Activated naive CD4-positive, alpha-beta T cell (primary cell): Measurements from ENCODE around the gene CD2AP.
"Not testable (repeated sequence)": the region's sequence is repeated elsewhere in the genome, so short reads cannot be mapped to it uniquely, and the experiment has no call there.

ENCODE experiments used
- DNase-seq, 4 experiments: peaks; one replicate each; lab custom pipeline; 2025; lab: John Stamatoyannopoulos, UW

The CD2AP gene

DNA sequence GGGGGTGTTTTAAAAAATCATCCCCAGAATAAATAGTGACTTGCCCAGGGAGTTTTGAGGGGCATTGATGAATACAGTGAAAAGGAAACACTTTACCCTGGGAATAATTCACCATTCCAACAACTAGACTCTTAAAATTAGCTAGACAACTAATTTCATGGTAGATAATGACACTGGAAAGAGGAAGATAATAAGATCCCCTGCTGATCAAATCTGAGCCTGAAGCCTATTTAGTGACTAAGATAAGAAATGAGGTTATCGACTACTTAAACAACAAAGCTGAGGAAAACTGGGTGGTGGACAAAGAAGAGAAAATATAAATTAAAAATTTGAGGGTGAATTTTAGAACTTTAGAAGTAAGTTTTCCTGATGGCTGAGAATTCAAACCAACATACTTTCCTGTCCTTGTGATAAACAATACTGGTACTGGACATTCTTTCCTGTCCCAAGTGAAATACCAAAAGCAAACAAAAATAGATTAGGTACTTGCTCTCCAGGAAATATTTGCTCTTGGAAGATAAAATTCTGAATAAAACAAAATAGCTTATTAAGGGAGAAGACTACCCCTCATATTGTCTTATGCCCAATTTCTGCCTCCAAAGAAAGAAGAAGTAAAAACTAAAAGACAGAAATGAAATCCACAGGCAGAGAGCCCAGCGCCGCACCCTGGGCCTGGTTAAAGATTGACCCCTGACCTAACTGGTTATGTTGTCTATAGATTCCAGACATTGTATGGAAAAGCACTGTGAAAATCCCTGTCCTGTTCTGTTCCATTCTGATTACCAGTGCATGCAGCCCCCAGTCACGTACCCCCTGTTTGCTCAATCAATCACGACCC is 156.8 kb downstream of the CD2AP start:
- DNase-seq = no peak

DNA sequence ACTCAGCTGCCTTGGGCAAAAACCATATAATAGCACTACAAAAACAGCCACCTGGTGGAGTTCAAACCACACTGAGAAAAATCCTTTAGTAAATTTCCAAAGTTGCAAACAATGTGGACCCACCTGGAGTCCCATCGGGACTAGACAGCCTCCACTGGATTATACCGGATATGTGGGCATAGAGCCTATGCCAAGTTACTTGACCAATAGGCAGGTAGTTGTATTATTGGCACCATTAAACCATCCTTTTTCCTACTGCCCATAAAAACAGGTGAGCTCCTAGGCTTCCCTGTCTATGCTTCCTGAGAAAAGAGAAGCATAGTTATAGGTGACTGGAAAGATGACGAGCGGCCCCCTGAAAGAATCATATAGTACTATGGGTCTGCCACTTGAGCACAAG is 169.1 kb downstream of the CD2AP start:
- no peak for DNase-seq

DNA sequence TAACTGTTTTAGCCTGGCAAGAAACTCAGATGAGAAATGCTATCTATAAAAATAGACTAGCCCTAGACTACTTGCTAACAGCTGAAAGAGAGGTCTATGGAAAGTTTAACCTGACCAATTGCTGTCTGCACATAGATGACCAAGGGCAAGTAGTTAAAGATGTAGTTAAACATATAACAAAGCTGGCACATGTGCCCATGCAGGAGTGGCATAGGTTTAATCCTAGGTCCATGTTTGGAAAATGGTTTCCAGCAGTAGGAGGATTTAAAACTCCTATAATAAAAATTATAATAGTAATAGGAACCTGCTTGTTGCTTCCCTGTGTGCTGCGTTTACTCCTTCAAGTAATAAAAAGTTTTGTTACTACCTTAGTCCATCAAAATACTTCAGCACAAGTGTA is 169.6 kb downstream of the CD2AP start:
- DNase-seq = no peak

DNA sequence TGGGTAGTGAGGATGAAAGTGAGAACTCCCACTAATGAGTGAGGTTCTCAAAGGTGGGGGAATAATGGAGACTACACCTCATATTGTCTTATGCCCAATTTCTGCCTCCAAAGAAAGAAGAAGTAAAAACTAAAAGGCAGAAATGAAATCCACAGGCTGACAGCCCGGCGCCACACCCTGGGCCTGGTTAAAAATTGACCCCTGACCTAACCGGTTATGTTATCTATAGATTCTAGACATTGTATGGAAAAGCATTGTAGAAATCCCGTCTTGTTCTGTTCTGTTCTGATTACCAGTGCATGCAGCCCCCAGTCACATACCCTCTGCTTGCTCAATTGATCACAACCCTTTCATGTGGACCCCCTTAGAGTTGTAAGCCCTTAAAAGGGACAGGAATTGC is 170.0 kb downstream of the CD2AP start:
- not testable (repeated sequence) for DNase-seq

DNA sequence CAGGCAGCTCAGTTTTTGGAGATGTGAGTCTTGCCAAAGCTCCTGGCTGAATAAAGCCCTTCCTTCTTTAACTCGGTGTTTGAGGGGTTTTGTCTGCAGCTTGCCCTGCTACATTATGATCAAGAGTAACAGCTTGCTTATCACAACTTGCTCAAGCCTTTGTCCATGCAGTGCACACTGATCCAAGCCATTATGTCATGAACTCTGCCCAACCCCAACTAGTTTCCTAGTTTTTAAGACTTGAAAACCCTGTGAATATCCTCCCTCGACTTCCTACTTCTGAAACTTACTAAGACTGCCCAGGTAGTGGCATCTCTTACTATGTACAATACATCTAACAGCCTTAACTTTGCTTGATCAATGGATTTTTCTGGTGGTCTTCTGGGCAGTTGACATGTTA is 170.4 kb downstream of the CD2AP start:
- DNase-seq = no peak

DNA sequence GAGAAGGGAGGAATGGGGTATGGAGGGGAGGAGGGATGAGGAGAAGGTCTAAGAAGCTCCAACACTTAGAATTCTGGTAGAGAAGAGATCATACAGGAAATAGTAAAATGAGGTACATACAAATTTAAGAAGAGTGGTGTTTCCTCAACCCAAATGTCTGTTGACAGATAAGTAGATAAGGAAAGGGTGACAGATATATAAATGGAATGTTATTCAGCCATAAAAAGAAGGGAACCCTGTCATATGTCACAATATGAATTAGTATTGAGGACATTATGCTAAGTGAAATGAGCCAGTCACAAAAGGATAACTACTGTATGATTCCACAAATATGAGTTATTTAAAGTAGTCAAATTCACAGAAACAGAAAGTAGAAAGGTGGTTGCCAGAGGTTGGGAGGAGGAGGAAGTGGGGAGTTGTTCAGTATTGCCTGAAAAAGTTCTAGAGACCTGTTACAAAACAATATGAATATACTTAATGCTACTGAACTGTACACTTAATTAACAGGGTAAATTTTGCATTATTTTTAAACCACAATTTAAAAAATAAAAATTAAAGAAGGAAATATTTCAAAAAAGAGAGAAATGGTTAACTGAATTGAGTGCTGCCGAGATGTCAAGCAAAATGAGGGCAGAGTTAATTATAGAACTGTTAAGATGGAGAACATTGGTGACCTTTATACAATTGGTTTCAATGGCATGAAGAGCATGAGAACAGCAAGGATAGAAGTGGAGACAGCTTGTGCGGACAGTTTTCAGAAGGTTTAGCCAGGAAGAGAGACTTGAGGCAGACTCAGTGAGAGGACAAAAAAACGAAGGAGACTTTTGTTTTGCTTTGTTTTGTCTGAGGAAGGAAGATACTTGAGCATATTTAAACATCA is 173.2 kb downstream of the CD2AP start:
- no peak for DNase-seq

DNA sequence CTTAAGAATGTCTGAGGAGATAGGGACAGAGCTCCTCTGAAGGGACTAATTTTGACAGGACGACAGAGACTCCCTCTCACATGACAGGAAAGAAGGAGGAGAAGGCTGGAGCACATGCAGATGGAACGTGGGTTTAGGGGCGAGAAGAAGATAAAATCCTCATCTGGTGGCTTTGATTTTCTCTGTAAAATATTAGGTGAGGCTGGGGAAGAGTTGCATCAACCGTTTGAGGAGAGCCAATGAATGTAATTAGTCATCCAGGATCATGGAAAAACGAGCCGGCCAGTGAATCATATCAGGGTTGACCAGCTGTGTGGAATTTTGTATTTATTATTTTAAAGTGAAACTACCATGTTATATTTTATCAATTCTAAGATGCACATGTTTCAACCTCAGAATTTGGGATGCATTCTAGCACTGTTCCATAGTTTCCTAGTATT is 173.9 kb downstream of the CD2AP start:
- no peak for DNase-seq

DNA sequence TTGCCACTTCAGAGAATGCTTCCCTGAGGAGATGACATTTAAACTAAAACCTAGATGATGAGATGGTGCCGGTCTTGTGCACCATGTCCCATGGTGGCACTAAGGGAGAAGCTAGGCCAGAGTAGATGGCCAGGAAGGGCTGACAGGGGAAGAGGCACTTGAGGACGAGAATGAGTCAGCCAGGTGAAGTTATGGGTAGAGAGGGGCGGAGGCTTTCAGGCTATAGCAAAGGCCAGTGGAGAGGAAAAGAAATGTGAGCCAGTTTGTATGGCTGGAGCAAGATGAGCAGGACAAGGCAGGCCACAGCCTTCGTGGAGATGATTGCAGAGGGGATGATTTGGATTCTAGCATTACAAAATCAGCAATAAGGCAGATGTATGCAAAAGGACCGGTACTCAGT is 176.1 kb downstream of the CD2AP start:
- no peak for DNase-seq

DNA sequence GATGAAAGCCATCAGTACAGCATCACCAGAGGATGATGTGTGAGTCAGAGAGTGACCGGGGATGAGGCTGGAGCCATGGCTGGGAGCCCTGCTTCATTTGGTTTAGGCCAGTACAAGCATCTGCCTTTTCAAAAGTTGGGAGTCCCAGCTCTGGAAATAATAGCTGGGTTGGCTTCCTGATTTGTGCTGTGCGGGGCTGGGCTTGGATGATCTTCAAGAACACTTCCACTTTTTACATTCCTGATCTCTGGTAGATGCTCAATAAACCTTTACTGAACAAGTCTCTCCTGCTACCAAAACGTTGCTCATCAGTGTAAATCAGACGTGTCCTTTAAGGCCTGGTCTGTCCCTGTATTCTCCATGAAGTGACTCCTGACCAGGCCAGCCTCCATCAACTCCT is 176.7 kb downstream of the CD2AP start:
- no peak for DNase-seq

DNA sequence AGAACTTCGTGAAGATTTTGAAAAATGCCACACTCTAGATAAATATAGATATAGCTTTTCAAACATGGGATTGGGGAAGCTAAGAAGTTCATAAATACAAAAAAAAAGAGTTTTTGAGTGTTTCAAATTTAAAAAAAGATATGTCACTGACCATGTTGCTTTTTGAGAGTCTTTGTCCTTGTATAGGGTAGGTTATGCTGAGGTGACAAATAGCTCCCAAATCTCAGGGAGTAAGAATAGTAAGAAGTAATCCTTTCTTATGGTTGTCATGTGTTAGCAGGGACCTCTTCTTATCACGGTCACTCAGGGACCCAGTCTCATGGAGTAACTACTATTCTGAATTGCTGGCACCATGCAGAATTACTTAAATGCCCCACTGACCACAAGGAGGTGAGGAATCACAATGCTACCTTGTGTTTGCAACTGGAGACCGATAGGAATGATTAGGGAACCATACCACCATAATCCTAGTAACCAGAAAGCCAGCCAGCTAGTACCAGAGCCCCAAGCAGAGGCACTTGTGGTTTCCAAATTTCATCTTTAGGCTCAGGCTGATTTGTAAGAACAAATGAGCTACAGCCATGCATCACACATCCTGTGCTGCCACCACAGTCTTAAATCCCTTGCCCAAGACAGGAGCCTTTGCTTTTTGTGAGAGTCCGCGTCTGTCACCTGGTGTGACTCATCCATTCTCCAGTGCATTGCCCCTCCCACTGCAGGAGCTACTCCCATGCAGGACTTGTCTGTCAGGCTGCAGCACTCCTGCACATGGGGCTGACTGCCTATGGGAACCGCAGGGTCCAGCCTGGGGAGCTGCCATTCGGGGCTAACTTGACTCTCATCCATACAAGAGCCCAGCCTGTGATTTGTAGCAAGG is 178.4 kb downstream of the CD2AP start:
- DNase-seq = no peak

DNA sequence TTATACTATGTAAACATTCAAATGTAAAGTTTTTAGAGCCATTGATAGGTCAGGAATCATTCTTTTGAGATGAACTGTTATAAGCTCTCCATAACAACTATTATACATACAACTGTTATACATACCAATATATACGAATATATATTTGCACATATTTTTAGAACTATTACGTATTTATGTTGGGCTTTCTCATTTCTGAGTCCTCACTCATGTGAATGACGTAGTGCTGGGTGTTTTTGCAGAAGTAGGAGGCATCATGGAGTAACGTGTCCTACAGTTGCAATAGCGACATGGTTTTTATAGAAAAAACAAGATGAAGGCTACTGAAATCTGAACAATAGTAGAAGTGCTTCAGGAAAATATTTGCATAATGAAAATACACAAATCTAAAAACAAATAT is 184.4 kb downstream of the CD2AP start:
- DNase-seq = no peak

DNA sequence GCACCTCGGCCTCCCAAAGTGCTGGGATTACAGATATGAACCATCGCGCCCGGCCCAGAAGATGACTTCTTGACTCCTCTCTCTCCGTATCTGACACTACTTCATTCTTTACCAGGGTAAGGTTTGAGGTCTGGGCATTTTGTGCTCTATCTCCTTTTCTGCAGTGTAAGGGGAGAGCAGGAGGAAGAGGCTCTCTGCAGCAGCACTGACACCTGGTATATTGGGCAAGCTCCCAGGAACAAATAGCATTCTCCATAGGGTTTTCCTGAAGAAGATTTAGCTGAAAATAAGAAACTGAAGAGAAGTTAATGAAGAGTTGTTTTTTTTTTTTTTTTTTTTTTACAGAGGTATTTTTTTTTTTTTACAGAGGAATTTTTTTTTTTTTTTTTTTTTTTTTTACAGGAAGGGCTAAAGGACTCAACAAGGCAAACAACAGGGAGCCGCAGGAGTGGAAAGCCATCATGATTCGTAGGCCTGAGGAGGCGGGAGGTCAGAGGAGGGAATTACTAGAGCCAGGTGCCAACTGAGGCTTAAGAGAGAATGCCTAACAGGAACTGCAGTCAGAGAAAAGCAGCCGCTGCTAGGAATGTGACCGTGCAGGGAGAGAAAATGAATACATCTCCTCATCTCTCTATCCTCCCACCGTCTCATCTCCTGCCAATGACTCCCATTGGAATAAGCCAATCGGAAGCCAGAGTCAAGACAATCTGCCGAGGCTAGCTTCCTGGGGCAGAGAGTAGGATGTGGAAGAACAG is 186.1 kb downstream of the CD2AP start:
- DNase-seq = no peak

DNA sequence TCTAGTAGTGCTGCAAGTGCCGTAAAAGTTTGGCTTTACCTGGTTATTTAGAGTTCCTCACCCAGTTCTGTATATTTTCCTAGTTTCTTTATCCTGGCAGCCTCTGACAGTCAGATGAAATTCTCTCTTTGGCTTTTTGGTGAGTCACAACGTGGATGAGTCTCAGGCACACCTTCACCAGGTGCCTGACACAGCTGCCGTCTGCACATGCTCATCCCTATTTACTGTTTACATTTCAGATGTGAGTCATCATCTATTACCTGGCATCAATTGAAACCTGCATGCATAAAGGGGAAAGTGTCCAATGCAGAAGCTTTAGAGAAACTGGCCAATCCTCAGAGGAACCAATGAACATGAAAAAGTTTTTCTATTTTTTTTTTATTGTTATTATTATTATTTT is 187.5 kb downstream of the CD2AP start:
- no peak for DNase-seq

DNA sequence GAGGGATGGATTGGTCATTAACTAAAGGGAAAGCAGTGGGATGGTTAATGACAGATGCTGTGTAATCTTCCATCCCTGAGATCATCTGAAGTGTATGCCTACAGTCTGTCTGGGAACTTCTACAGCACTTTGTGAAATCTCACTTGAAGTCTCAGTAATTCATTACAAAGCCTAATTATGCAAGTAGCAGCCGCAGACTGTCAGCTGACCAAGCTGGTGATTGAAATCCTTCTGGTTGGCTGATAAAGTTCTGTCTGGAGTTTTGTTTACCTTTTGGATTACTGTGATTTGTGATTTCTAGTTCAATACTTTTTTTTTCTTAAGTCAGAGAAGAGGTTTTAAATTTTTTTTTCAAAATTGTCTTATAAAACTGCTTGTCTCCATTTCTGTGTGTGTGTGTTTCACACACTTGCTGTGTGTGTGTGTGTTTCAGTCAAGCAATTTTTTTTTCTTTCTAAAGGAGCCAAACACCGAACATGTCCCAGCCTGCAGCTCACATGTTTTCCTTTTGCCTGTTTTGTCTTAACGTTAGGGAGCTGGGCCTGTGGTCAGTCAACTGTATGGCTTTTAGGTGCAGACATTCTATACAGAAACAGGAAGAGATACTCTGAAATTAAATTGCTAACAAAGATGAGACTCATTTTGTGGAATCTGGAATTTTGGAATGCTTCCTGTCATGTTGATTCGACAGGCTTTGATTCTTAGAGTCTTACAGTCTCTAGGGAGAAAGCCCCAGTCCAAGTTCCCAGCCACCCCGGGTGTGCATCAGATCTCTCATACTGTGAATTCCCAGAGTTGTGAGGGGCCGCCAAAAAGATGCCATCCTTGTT is 192.3 kb downstream of the CD2AP start:
- no peak for DNase-seq

DNA sequence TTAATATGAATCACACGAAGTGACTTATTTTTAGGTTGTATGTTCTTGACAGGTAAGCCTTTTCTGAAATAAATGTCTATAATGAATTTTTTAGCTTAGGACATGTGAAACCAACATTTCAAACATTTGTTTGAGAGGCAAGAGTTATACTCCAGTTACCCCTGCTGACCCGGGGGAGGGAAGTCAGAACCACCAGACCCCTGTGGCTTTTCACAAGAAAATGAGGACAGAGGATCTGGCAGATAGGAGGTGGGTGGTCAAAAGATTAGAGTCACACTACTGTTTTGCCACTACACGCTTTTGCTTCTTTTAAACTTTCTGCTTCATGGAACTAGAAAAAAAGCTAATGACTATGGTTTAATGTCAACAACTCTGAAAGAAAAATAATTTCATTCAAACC is 193.3 kb downstream of the CD2AP start:
- no peak for DNase-seq

DNA sequence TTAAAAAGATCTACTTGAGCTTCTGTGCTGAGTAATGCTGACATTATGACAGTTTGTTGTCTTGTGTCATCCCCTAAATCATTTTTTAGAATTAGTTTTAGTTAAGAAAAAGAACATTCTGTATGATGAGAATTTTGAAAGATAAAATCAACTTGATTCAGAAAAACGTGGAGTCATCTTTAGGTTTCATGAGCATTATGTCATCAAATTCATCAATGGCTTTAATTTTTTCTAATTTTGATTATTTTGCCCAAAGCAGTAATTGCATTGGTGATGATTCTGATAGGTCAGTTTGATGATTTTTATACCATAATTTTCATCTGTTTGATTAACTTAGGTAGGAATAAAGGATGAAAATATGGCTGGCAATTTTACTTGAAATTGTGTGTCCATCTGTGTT is 194.2 kb downstream of the CD2AP start:
- DNase-seq = no peak

DNA sequence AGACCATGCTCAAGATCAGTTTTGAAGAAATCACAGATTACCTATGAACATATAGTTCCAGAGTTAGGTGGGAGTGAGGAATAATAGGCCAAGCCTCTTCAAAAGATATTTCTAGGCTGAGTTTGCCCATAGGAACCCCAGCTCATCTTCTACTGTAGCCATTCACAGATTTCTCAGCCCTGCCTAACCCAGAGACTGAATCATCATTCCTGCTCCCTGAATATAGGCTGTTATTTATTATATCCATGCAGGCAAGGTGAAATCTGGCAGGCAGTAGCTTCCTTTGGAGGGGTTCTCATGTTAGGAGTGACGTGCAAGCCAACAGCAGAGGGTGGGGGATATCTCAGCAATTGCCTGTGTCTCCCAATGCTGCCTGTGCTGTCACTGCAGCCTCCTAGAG is 195.2 kb downstream of the CD2AP start:
- no peak for DNase-seq

DNA sequence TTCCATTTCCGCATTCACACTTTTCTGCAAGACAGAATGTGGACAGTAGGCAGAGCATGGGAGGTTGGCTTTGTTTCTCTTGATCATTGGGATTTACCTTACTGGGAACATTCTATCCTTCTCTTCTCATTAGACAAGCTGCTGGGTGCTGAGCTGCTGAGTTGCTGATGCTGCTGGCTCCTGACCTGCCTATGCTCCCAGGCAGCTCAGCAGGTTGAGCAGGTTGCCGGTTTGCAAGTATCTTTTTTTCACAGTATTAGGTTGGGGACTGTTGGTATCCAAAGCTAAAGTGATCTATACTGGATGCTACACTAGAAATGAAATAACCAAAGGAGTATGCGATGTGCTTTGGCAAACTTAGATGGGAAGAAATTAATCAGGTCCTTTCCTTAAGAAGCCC is 197.1 kb downstream of the CD2AP start:
- DNase-seq = no peak
